ENCODE measurements around the gene IFNGR2. TPM values are rescaled to one million over a fixed set of nuclear protein-coding genes. Genes with fewer than 3 reads are reported as not detected.

IFNGR2 gene, protein sequence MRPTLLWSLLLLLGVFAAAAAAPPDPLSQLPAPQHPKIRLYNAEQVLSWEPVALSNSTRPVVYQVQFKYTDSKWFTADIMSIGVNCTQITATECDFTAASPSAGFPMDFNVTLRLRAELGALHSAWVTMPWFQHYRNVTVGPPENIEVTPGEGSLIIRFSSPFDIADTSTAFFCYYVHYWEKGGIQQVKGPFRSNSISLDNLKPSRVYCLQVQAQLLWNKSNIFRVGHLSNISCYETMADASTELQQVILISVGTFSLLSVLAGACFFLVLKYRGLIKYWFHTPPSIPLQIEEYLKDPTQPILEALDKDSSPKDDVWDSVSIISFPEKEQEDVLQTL
- total RNA-seq (46.1 and 47.3 TPM in 2 replicates), polyA plus RNA-seq (44.2 and 55.3 TPM in 2 replicates), polyA minus RNA-seq (61.8 and 65.3 TPM in 2 replicates), Bru-seq, nascent RNA (percentile 69 among the genes with signal in this experiment), BruChase-seq, experiment 1, labeled RNA remaining after a 6-hour chase (percentile 79 among the genes with signal in this experiment), BruChase-seq, experiment 2, labeled RNA remaining after a 2-hour chase (percentile 72 among the genes with signal in this experiment)
- 51.0 and 58.8 TPM in 2 replicates for polyA plus RNA-seq (2011; cell fraction: cytosol; rRNA removed)
- 24.2 and 29.2 TPM in 2 replicates for polyA plus RNA-seq (2011; cell fraction: nucleus; rRNA removed)
- polyA plus RNA-seq (2012): 62.2 and 72.5 TPM in 2 replicates
- 29.3 TPM for polyA minus RNA-seq (2011; cell fraction: cytosol; rRNA and poly(A)+ RNA removed)
- 12.1 and 15.9 TPM in 2 replicates for polyA minus RNA-seq (2011; cell fraction: nucleus; rRNA and poly(A)+ RNA removed)
- long read RNA-seq, transcript IFNGR2-206 (6 exons, 966 nt): minor isoform, 9 of 241 reads
- long read RNA-seq, transcript IFNGR2-202 (8 exons, 1,742 nt): minor isoform, 12 of 241 reads
- long read RNA-seq, transcript IFNGR2-201 (7 exons, 2,221 nt): major isoform, 178 of 241 reads
- long read RNA-seq, partial matches to known transcripts: 7 of 241 reads
- long read RNA-seq, other reads (novel, unspliced or antisense): 33 of 241 reads

DNA sequence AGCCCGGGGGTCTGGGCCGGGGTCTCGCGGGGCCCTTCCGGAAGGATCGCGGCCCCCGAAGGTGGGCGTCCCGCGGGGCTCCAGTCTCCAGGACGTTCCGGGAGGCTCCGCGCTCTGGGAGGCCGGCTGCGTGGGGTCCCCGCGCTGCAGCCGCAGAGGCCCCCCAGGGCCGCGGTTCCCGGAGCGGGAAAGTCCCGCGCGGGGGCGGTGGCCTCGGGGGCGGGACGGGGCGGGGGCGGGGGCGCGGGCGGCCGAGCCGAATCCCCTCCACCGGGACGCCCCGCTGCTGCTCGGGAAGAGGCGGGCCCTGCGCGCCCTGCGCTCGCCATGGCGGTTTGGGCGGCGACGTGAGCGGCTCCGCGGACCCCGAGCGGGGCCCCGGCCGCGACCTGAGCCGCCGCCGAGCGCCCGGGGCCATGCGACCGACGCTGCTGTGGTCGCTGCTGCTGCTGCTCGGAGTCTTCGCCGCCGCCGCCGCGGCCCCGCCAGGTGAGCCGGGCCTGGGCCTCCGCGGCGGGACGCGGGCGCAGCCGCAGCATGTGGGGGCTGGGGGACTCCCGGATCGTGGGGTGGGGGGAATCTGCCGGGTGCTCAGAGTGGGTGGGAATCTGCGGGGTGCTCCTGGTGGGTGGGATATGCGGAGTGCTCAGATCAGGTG lies at the start of gene IFNGR2:
TSS of gene IFNGR2 (plus strand) at position 286 of the 658 bp plus-strand sequence. CDS start at position 417, 131 bp downstream.
- Histone ChIP-seq H2AFZ (ENCODE audit: low read depth, low read length) (peak within 1 kb of the TSS; percentile 67), H3K4me2 (ENCODE audit: insufficient read depth, low read length) (peak within 1 kb of the TSS; percentile 50), H3K9ac (replicated peaks; ENCODE audit: extremely low read depth, insufficient read depth, low read length) (peak within 1 kb of the TSS; percentile 22), H3K27me3 (ENCODE audit: control insufficient read depth in 2 of 2, insufficient read depth in 2 of 2, low read length in 2 of 2) (no peaks in the 10 kb centered on the region), H4K20me1 (replicated peaks; ENCODE audit: control insufficient read depth, extremely low read depth, insufficient read depth, low read length) (no peaks in the 10 kb centered on the region), H3K79me2 (ENCODE audit: control insufficient read depth, insufficient read depth, low read length) (peaks cover 47% of the 10 kb centered on the region), H3K4me1 (ENCODE audit: control insufficient read depth, extremely low read depth, insufficient read depth, low read length) (peaks cover 7% of the 10 kb centered on the region), H3K4me3 (replicated peaks in 1 of 3; ENCODE audit: insufficient read depth in 1 of 3, low read depth in 1 of 3, low read length in 3 of 3) (peak within 1 kb of the TSS; percentile 26 to 95 (median 49)), H3K9me1 (replicated peaks; ENCODE audit: control insufficient read depth, extremely low read depth, insufficient read depth, low read length) (no peaks in the 10 kb centered on the region), H3K36me3 (ENCODE audit: control insufficient read depth in 2 of 2, extremely low read depth in 1 of 2, insufficient read depth in 2 of 2, low read length in 2 of 2) (no peaks in the 10 kb centered on the region), H3K27ac (ENCODE audit: insufficient read depth, low read depth, low read length) (no peak within 1 kb of the TSS), H3K9me3 (replicated peaks; ENCODE audit: control insufficient read depth, insufficient read depth, low read length) (no peaks in the 10 kb centered on the region)
- CTCF ChIA-PET: interaction anchor here (0.6 to 1.5 kb wide), 6 partner anchors 11 to 206 kb away, joined by 3 to 10 read pairs (median 4); no protein-coding TSS in a partner anchor
- dilution Hi-C loops (cut with MboI; ENCODE audit: extremely low pct_ligation_motif_present, low sequenced_read_pairs) (no loop called here), intact Hi-C loops (cut with micrococcal nuclease) (no loop called here)
- FAIRE-seq (no peak), DNase-seq (ENCODE audit: low read depth, low spot score) (no peak)
- TF ChIP-seq FOS (IDR thresholded peaks at IDR 0.05; ENCODE audit: borderline replicate concordance, insufficient read depth, low read length) (no peak), POLR2AphosphoS5 (IDR thresholded peaks at IDR 0.05; ENCODE audit: insufficient read depth, low read depth, low read length) (peak; percentile 32)
- POLR2A ChIA-PET: no interaction called here
- no TSS peak for BruUV-seq (replicated peaks)

DNA sequence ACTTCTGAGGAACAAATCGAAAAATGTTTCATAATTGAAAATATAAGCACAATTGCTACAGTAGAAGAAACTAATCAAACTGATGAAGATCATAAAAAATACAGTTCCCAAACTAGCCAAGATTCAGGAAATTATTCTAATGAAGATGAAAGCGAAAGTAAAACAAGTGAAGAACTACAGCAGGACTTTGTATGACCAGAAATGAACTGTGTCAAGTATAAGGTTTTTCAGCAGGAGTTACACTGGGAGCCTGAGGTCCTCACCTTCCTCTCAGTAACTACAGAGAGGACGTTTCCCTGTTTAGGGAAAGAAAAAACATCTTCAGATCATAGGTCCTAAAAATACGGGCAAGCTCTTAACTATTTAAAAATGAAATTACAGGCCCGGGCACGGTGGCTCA lies 47.9 kb upstream of the IFNGR2 start:
- dilution Hi-C loops (cut with MboI; ENCODE audit: extremely low pct_ligation_motif_present, low sequenced_read_pairs) (no loop called here), intact Hi-C loops (cut with micrococcal nuclease) (no loop called here)
- H3K27me3 ChIP-seq (ENCODE audit: control insufficient read depth in 2 of 2, insufficient read depth in 2 of 2, low read length in 2 of 2): no peaks in the 10 kb centered on the region
- H3K9ac ChIP-seq (replicated peaks; ENCODE audit: extremely low read depth, insufficient read depth, low read length): no peak overlapping the region
- BruUV-seq (replicated peaks): TSS peak; percentile 28
- ChIA-PET CTCF (interaction anchor here (1.0 to 1.9 kb wide), 3 partner anchors 30 to 158 kb away, joined by 3 to 6 read pairs (median 6); partner anchors contain the start of gene IFNAR1), POLR2A (no interaction called here)
- H3K79me2 ChIP-seq (ENCODE audit: control insufficient read depth, insufficient read depth, low read length): no peaks in the 10 kb centered on the region
- no peak overlapping the region for H3K4me2 ChIP-seq (ENCODE audit: insufficient read depth, low read length)
- H3K9me3 ChIP-seq (replicated peaks; ENCODE audit: control insufficient read depth, insufficient read depth, low read length): no peaks in the 10 kb centered on the region
- no peak overlapping the region for H3K4me3 ChIP-seq (replicated peaks in 1 of 3; ENCODE audit: insufficient read depth in 1 of 3, low read depth in 1 of 3, low read length in 3 of 3)
- H2AFZ ChIP-seq (ENCODE audit: low read depth, low read length): no peak overlapping the region
- peak; percentile 20 for DNase-seq (ENCODE audit: low read depth, low spot score)
- TF ChIP-seq FOS (IDR thresholded peaks at IDR 0.05; ENCODE audit: borderline replicate concordance, insufficient read depth, low read length): no peak
- TF ChIP-seq, protein P1, sequence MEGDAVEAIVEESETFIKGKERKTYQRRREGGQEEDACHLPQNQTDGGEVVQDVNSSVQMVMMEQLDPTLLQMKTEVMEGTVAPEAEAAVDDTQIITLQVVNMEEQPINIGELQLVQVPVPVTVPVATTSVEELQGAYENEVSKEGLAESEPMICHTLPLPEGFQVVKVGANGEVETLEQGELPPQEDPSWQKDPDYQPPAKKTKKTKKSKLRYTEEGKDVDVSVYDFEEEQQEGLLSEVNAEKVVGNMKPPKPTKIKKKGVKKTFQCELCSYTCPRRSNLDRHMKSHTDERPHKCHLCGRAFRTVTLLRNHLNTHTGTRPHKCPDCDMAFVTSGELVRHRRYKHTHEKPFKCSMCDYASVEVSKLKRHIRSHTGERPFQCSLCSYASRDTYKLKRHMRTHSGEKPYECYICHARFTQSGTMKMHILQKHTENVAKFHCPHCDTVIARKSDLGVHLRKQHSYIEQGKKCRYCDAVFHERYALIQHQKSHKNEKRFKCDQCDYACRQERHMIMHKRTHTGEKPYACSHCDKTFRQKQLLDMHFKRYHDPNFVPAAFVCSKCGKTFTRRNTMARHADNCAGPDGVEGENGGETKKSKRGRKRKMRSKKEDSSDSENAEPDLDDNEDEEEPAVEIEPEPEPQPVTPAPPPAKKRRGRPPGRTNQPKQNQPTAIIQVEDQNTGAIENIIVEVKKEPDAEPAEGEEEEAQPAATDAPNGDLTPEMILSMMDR (IDR thresholded peaks at IDR 0.05; ENCODE audit: extremely low read depth in 1 of 2, insufficient read depth in 1 of 2, low read depth in 1 of 2, low read length in 2 of 2): no peak
- peaks cover 2 to 11% of the 10 kb centered on the region in 2 experiments for H3K36me3 ChIP-seq (ENCODE audit: control insufficient read depth in 2 of 2, extremely low read depth in 1 of 2, insufficient read depth in 2 of 2, low read length in 2 of 2)
- no peak overlapping the region for H3K27ac ChIP-seq (ENCODE audit: insufficient read depth, low read depth, low read length)
- H3K9me1 ChIP-seq (replicated peaks; ENCODE audit: control insufficient read depth, extremely low read depth, insufficient read depth, low read length): peaks cover 2% of the 10 kb centered on the region
- FAIRE-seq: no peak
- H4K20me1 ChIP-seq (replicated peaks; ENCODE audit: control insufficient read depth, extremely low read depth, insufficient read depth, low read length): no peaks in the 10 kb centered on the region
- H3K4me1 ChIP-seq (ENCODE audit: control insufficient read depth, extremely low read depth, insufficient read depth, low read length): peaks cover 3% of the 10 kb centered on the region

All from endothelial cell of umbilical vein (primary cell).